SK-N-SH treated with all-trans-retinoic acid at 6 μM for 48 hours (cell line): Measurements from ENCODE around the gene IPO5.

Experiments used
- ATAC-seq: fragments of 200-7000 bp; cut with Tn5 transposase; 3 replicates; pipeline ENCODE4 v1.9.1; 2020; ENCODE audit warnings: mild to moderate bottlenecking, moderate library complexity
- ARNTL ChIP-seq: fragments of 450-650 bp; formaldehyde crosslinking; IDR thresholded peaks from 2 replicates; pipeline ENCODE4 v1.5.0; 2020; ENCODE audit warnings: low read depth, mild to moderate bottlenecking, moderate library complexity, borderline replicate concordance
- BACH2 ChIP-seq: fragments of 250-450 bp; sonication (Bioruptor Pico); IDR thresholded peaks from 2 replicates; pipeline ENCODE4 v1.9.0; 2021; ENCODE audit warnings: mild to moderate bottlenecking, borderline replicate concordance
- CSDC2 ChIP-seq: fragments of 250-450 bp; sonication (Bioruptor Pico); IDR thresholded peaks from 2 replicates; pipeline ENCODE4 v1.5.0; 2020; ENCODE audit warnings: mild to moderate bottlenecking, moderate library complexity
- ESRRG ChIP-seq: fragments of 250-450 bp; sonication (Bioruptor Pico); IDR thresholded peaks from 2 replicates; pipeline ENCODE4 v1.6.1; 2021; ENCODE audit warnings: mild to moderate bottlenecking
- GLIS3 ChIP-seq: fragments of 250-450 bp; sonication (Bioruptor Pico); IDR thresholded peaks from 2 replicates; pipeline ENCODE4 v1.5.0; 2020; ENCODE audit warnings: mild to moderate bottlenecking, moderate library complexity
- OSR1 ChIP-seq: fragments of 250-450 bp; sonication (Bioruptor Pico); IDR thresholded peaks from 2 replicates; pipeline ENCODE4 v1.8.0; 2022; ENCODE audit warnings: moderate library complexity, mild to moderate bottlenecking, inconsistent platforms
- PPARA ChIP-seq: fragments of 250-450 bp; sonication (Bioruptor Pico); IDR thresholded peaks from 2 replicates; pipeline ENCODE4 v1.5.0; 2020; ENCODE audit warnings: mild to moderate bottlenecking, borderline replicate concordance
- RARB ChIP-seq: fragments of 250-450 bp; sonication (Bioruptor Pico); IDR thresholded peaks from 2 replicates; pipeline ENCODE4 v1.8.0; 2021; ENCODE audit warnings: mild to moderate bottlenecking, moderate library complexity
- SNAI2 ChIP-seq: fragments of 250-450 bp; sonication (Bioruptor Pico); IDR thresholded peaks from 2 replicates; pipeline ENCODE4 v1.5.0; 2020; ENCODE audit warnings: mild to moderate bottlenecking, moderate library complexity
- TCF4 ChIP-seq: fragments of 250-450 bp; sonication (Bioruptor Pico); IDR thresholded peaks from 2 replicates; pipeline ENCODE4 v1.8.0; 2021; ENCODE audit warnings: mild to moderate bottlenecking, moderate library complexity, borderline replicate concordance
- TOX ChIP-seq: fragments of 250-450 bp; sonication (Bioruptor Pico); IDR thresholded peaks from 2 replicates; pipeline ENCODE4 v1.8.0; 2021; ENCODE audit warnings: mild to moderate bottlenecking, moderate library complexity, borderline replicate concordance
- TSHZ2 ChIP-seq: fragments of 250-450 bp; sonication (Bioruptor Pico); IDR thresholded peaks from 2 replicates; pipeline ENCODE4 v1.5.0; 2020; ENCODE audit warnings: mild to moderate bottlenecking, moderate library complexity
- ZC3H10 ChIP-seq: fragments of 250-450 bp; sonication (Bioruptor Pico); IDR thresholded peaks from 2 replicates; pipeline ENCODE4 v1.5.1; 2021; ENCODE audit warnings: mild to moderate bottlenecking, moderate library complexity
- ZFP3 ChIP-seq: fragments of 250-450 bp; sonication (Bioruptor Pico); IDR thresholded peaks from 2 replicates; pipeline ENCODE4 v1.5.0; 2020; ENCODE audit warnings: mild to moderate bottlenecking, moderate library complexity
- ZFP30 ChIP-seq: fragments of 450-650 bp; formaldehyde crosslinking; IDR thresholded peaks from 2 replicates; pipeline ENCODE4 v1.5.0; 2022; ENCODE audit warnings: mild to moderate bottlenecking, moderate library complexity
- ZNF565 ChIP-seq: fragments of 450-650 bp; formaldehyde crosslinking; conservative IDR thresholded peaks from 2 replicates; pipeline ENCODE4 v1.5.0; 2020; ENCODE audit warnings: low read depth, mild to moderate bottlenecking, moderate library complexity
- ZNF70 ChIP-seq: fragments of 450-650 bp; formaldehyde crosslinking; IDR thresholded peaks from 2 replicates; pipeline ENCODE4 v1.5.0; 2020; ENCODE audit warnings: mild to moderate bottlenecking, moderate library complexity
- ZNF8 ChIP-seq: fragments of 450-650 bp; formaldehyde crosslinking; IDR thresholded peaks from 2 replicates; pipeline ENCODE4 v1.5.0; 2020; ENCODE audit warnings: mild to moderate bottlenecking, moderate library complexity
- TF ChIP-seq, protein P1 (sequence below): fragments of 250-450 bp; sonication (Bioruptor Pico); IDR thresholded peaks from 2 replicates; pipeline ENCODE4 v1.5.1; 2020; ENCODE audit warnings: low read depth, mild to moderate bottlenecking, moderate library complexity
- TF ChIP-seq, protein P2 (sequence below): fragments of 250-450 bp; sonication (Bioruptor Pico); IDR thresholded peaks from 2 replicates; pipeline ENCODE4 v1.8.0; 2020; ENCODE audit warnings: mild to moderate bottlenecking, moderate library complexity, borderline replicate concordance
- TF ChIP-seq, protein P3 (sequence below): fragments of 250-450 bp; sonication (Bioruptor Pico); IDR thresholded peaks from 2 replicates; pipeline ENCODE4 v1.8.0; 2021; ENCODE audit warnings: low read depth, mild to moderate bottlenecking, moderate library complexity, borderline replicate concordance
- TF ChIP-seq, protein P4 (sequence below): fragments of 250-450 bp; sonication (Bioruptor Pico); IDR thresholded peaks from 2 replicates; pipeline ENCODE4 v1.5.1; 2021; ENCODE audit warnings: mild to moderate bottlenecking, moderate library complexity

Gene IPO5

GRCh38 chr13:98059276-98059675 is 105.8 kb downstream of the IPO5 start:
- TF ChIP-seq, protein P1, sequence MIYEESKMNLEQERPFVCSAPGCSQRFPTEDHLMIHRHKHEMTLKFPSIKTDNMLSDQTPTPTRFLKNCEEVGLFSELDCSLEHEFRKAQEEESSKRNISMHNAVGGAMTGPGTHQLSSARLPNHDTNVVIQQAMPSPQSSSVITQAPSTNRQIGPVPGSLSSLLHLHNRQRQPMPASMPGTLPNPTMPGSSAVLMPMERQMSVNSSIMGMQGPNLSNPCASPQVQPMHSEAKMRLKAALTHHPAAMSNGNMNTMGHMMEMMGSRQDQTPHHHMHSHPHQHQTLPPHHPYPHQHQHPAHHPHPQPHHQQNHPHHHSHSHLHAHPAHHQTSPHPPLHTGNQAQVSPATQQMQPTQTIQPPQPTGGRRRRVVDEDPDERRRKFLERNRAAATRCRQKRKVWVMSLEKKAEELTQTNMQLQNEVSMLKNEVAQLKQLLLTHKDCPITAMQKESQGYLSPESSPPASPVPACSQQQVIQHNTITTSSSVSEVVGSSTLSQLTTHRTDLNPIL (CRISPR knock-in tag), result no peak
- no peak for TF ChIP-seq SNAI2 (CRISPR knock-in tag)
- TF ChIP-seq TOX (CRISPR knock-in tag), result no peak
- no peak for TF ChIP-seq ZFP3
- TF ChIP-seq ESRRG (CRISPR knock-in tag), result no peak
- TF ChIP-seq ZNF565, result no peak
- no peak for TF ChIP-seq ZNF70 (CRISPR knock-in tag)
- no peak for TF ChIP-seq OSR1
- no peak for TF ChIP-seq CSDC2 (CRISPR knock-in tag)
- no peak for TF ChIP-seq RARB
- TF ChIP-seq, protein P2, sequence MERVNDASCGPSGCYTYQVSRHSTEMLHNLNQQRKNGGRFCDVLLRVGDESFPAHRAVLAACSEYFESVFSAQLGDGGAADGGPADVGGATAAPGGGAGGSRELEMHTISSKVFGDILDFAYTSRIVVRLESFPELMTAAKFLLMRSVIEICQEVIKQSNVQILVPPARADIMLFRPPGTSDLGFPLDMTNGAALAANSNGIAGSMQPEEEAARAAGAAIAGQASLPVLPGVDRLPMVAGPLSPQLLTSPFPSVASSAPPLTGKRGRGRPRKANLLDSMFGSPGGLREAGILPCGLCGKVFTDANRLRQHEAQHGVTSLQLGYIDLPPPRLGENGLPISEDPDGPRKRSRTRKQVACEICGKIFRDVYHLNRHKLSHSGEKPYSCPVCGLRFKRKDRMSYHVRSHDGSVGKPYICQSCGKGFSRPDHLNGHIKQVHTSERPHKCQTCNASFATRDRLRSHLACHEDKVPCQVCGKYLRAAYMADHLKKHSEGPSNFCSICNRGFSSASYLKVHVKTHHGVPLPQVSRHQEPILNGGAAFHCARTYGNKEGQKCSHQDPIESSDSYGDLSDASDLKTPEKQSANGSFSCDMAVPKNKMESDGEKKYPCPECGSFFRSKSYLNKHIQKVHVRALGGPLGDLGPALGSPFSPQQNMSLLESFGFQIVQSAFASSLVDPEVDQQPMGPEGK (CRISPR knock-in tag), result no peak
- TF ChIP-seq, protein P3, sequence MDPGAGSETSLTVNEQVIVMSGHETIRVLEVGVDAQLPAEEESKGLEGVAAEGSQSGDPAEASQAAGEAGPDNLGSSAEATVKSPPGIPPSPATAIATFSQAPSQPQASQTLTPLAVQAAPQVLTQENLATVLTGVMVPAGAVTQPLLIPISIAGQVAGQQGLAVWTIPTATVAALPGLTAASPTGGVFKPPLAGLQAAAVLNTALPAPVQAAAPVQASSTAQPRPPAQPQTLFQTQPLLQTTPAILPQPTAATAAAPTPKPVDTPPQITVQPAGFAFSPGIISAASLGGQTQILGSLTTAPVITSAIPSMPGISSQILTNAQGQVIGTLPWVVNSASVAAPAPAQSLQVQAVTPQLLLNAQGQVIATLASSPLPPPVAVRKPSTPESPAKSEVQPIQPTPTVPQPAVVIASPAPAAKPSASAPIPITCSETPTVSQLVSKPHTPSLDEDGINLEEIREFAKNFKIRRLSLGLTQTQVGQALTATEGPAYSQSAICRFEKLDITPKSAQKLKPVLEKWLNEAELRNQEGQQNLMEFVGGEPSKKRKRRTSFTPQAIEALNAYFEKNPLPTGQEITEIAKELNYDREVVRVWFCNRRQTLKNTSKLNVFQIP, result no peak
- TF ChIP-seq TSHZ2 (CRISPR knock-in tag), result no peak
- no peak for TF ChIP-seq ARNTL (CRISPR knock-in tag)
- no peak for TF ChIP-seq ZNF8 (CRISPR knock-in tag)
- no peak for TF ChIP-seq PPARA
- no peak for TF ChIP-seq BACH2 (CRISPR knock-in tag)

GRCh38 chr13:98060282-98060681 is 106.8 kb downstream of the IPO5 start:
- ATAC-seq, result no peak
- no peak for TF ChIP-seq CSDC2 (CRISPR knock-in tag)
- no peak for TF ChIP-seq TOX (CRISPR knock-in tag)
- TF ChIP-seq TCF4 (CRISPR knock-in tag), result no peak
- TF ChIP-seq ESRRG (CRISPR knock-in tag), result no peak
- TF ChIP-seq GLIS3, result no peak
- no peak for TF ChIP-seq ZNF70 (CRISPR knock-in tag)
- TF ChIP-seq, protein P2 (CRISPR knock-in tag), result no peak
- TF ChIP-seq, protein P4, sequence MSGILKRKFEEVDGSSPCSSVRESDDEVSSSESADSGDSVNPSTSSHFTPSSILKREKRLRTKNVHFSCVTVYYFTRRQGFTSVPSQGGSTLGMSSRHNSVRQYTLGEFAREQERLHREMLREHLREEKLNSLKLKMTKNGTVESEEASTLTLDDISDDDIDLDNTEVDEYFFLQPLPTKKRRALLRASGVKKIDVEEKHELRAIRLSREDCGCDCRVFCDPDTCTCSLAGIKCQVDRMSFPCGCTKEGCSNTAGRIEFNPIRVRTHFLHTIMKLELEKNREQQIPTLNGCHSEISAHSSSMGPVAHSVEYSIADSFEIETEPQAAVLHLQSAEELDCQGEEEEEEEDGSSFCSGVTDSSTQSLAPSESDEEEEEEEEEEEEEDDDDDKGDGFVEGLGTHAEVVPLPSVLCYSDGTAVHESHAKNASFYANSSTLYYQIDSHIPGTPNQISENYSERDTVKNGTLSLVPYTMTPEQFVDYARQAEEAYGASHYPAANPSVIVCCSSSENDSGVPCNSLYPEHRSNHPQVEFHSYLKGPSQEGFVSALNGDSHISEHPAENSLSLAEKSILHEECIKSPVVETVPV (CRISPR knock-in tag), result no peak
- TF ChIP-seq ZFP30, result no peak
- TF ChIP-seq, protein P1 (CRISPR knock-in tag), result no peak
- no peak for TF ChIP-seq ARNTL (CRISPR knock-in tag)
- no peak for TF ChIP-seq TSHZ2 (CRISPR knock-in tag)
- no peak for TF ChIP-seq BACH2 (CRISPR knock-in tag)
- no peak for TF ChIP-seq ZC3H10
- TF ChIP-seq, protein P3, result no peak
- TF ChIP-seq RARB, result no peak
- no peak for TF ChIP-seq PPARA
- TF ChIP-seq ZNF8 (CRISPR knock-in tag), result no peak

More at GRCh38 chr13:98059276-98059675, 105.8 kb downstream of the IPO5 start:
- ATAC-seq, result no peak
